SJCRH30 (cell line): ENCODE data around the gene SIRT7. TPM values are rescaled to one million over a fixed set of nuclear protein-coding genes. Genes with fewer than 3 reads are reported as not detected.

Experiments
- DNase-seq, 2 experiments: peaks; one replicate each; pipeline ENCODE4 v3.0.0-alpha.2; 2015 to 2020
- H3K27ac ChIP-seq: fragments of 250-450 bp; sonication (Bioruptor Pico); 2 replicates; pipeline ENCODE4 v1.5.1; 2020; ENCODE audit warnings: mild to moderate bottlenecking, moderate library complexity
- H3K27me3 ChIP-seq: fragments of 250-450 bp; sonication (Bioruptor Pico); 2 replicates; pipeline ENCODE4 v1.5.1; 2020; ENCODE audit warnings: mild to moderate bottlenecking, moderate library complexity
- H3K36me3 ChIP-seq: fragments of 250-450 bp; sonication (Bioruptor Pico); 2 replicates; pipeline ENCODE4 v1.5.1; 2020; ENCODE audit warnings: mild to moderate bottlenecking, moderate library complexity
- H3K4me1 ChIP-seq: fragments of 250-450 bp; sonication (Bioruptor Pico); 2 replicates; pipeline ENCODE4 v1.5.1; 2020; ENCODE audit warnings: mild to moderate bottlenecking, moderate library complexity
- H3K4me3 ChIP-seq: fragments of 250-450 bp; sonication (Bioruptor Pico); 2 replicates; pipeline ENCODE4 v1.5.1; 2020; ENCODE audit warnings: mild to moderate bottlenecking, moderate library complexity
- H3K9me3 ChIP-seq: fragments of 250-450 bp; sonication (Bioruptor Pico); replicated peaks from 2 replicates; pipeline ENCODE4 v1.5.1; 2020; ENCODE audit warnings: mild to moderate bottlenecking, moderate library complexity
- total RNA-seq: library from RNA; depleted of rRNA; stranded (reverse); fragments of >200 nt; shearing (Covaris generic); gene quantifications from 2 replicates; pipeline ENCODE4 v1.2.3, GENCODE V29; 2014

SIRT7 gene
- total RNA-seq, 1 experiment from 2014 or later: 23.5 TPM

GRCh38 chr17:81910840-81911276, 7.1 kb downstream of the SIRT7 start:
- Histone ChIP-seq H3K27me3 (no peaks in the 10 kb centered on the region), H3K4me1 (peaks cover 5% of the 10 kb centered on the region; the same call in 1 of the 2 replicates), H3K27ac (no peak overlapping the region), H3K4me3 (peak overlapping the region; percentile 87), H3K9me3 (no peaks in the 10 kb centered on the region), H3K36me3 (peaks cover 4% of the 10 kb centered on the region; the same call in 1 of the 2 replicates)
- peak in 1 of 2 experiments; percentile 45 for DNase-seq

DNA sequence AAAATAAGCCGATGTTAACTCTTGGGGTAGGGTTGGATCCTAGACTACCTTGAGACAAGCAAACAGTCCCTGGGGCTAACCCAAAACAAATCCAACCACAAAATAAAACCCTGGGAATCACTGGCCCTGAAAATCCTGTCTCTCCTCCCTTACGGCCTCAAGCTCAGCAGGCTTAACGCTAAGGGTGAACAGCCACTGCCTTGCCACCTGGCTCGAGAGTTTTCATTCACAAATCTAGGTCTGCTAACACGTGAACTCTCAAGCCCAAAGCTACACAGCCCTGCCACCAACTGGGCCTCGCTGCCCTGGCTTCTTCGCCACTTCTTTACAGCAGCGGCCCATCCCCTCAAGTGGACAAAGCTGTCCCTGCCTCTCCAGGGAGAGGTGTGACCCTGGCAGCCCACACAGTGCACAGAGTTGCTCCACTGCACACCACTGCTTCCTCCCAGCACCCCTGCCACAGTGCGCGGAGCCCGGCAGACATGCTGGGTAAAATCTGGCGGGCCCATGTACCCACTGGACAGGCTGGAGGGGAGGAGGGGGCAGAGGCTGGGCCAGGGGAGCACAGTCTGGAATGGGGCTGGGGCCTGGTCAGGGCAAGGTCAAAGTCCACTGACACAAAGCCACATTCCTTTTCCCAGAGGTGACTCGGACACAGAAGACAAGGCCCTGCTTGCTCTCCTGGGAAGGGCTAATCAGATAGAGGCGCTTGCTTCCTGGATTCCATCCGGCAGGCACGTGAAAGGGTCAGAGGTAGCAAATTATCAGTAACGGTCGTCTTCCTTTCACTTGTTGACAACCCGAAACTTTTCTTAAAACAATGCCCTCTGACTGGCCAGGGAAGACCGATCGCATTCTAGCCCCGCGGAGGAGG, 7.8 kb downstream of the SIRT7 start:
- Histone ChIP-seq H3K36me3 (peaks cover 4% of the 10 kb centered on the region; the same call in 1 of the 2 replicates), H3K27me3 (no peaks in the 10 kb centered on the region), H3K4me3 (peak overlapping the region; percentile 87), H3K27ac (no peak overlapping the region), H3K9me3 (no peaks in the 10 kb centered on the region), H3K4me1 (peaks cover 5% of the 10 kb centered on the region; the same call in 1 of the 2 replicates)
- peak in 1 of 2 experiments; percentile 50 for DNase-seq

GRCh38 chr17:81909231-81909630, 8.7 kb downstream of the SIRT7 start:
- H3K36me3 ChIP-seq: peaks cover 4% of the 10 kb centered on the region; the same call in 1 of the 2 replicates
- no peak overlapping the region for H3K27ac ChIP-seq
- H3K27me3 ChIP-seq: no peaks in the 10 kb centered on the region
- H3K9me3 ChIP-seq: no peaks in the 10 kb centered on the region
- H3K4me3 ChIP-seq: no peak overlapping the region
- H3K4me1 ChIP-seq: peaks cover 5% of the 10 kb centered on the region; the same call in 1 of the 2 replicates
- DNase-seq: no peak

DNA sequence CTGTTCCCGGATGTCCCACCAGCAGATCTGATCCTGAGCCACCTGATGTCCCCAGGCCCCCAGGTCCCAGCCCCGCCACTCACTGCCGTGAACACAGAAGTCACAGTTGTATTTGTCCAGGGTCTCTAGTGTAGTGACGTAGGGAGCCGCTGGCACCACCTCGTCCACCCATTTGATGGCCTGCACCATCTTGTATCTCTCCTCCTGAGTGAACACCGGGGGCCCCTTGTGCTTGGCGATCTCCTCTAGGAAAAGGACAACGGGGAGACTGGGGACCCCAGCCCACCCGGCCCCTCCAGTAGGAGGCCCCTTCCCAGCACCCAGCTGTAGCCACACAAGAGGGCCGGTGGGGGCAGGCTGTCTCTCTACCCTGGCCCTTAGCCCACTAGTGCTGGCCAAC, 9.2 kb downstream of the SIRT7 start:
- Histone ChIP-seq H3K36me3 (peaks cover 4% of the 10 kb centered on the region; the same call in 1 of the 2 replicates), H3K9me3 (no peaks in the 10 kb centered on the region), H3K27ac (no peak overlapping the region), H3K4me3 (no peak overlapping the region), H3K27me3 (no peaks in the 10 kb centered on the region), H3K4me1 (peaks cover 5% of the 10 kb centered on the region; the same call in 1 of the 2 replicates)
- no peak for DNase-seq

DNA sequence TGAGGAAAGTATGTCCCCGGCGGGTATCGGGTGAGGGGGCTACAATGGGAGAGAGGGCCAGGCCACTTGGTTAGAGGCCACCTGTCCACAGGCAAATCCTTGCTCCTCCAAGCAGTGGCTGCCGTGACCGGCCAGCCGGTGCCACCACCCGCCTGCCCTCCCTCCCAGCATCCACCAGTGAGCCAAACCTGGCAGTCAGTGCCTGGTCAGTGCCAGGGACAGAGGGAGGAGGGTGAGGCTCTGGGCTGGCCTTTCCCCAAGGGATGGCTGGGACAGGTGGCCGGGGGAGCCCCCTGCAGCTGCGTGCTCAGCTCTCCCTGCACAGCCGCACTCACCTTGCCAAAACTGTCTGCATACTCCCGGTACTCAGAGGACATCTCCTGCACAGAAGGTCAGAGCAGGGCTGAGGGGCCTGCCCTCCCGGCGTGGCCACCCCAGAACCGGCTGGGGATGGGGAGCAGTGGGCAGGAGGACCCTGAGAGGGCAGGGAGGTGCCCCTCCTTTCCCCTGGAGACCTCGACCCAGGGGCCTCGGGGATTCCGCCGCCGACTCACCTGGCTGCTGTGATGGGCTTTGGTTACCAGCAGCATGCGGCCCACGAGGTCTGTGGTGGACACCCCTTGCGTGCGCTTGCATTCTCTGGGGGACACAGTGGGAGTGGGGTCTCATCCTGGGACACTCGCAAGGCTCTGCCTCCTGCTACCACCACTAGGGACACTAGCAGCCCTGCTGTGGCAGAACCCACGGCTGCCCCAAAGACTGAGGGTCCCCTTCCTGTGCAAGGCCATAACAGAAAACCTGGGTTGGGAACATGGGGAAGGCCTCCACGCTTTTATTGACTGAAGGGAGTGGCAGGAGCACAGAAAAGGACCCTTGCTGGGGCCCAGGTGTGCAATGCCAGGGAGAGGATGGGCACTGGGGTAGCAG, 10.5 kb downstream of the SIRT7 start:
- peaks cover 4% of the 10 kb centered on the region; the same call in 1 of the 2 replicates for H3K36me3 ChIP-seq
- no peak for DNase-seq
- H3K27ac ChIP-seq: no peak overlapping the region
- no peaks in the 10 kb centered on the region for H3K9me3 ChIP-seq
- H3K4me1 ChIP-seq: peaks cover 5% of the 10 kb centered on the region; the same call in 1 of the 2 replicates
- H3K27me3 ChIP-seq: no peaks in the 10 kb centered on the region
- no peak overlapping the region for H3K4me3 ChIP-seq

- H3K36me3 ChIP-seq: peaks cover 1% of the 10 kb centered on the region; the same call in 1 of the 2 replicates
Observed at GRCh38 chr17:81906476-81907218, 11.3 kb downstream of the SIRT7 start.

GRCh38 chr17:81905993-81906392, 12.0 kb downstream of the SIRT7 start:
- Histone ChIP-seq H3K9me3 (no peaks in the 10 kb centered on the region), H3K36me3 (no peaks in the 10 kb centered on the region), H3K27ac (no peak overlapping the region), H3K4me3 (no peak overlapping the region), H3K27me3 (no peaks in the 10 kb centered on the region), H3K4me1 (peaks cover 5% of the 10 kb centered on the region; the same call in 1 of the 2 replicates)
- DNase-seq: no peak

More at GRCh38 chr17:81906476-81907218, 11.3 kb downstream of the SIRT7 start:
- Histone ChIP-seq H3K27ac (no peak overlapping the region), H3K9me3 (no peaks in the 10 kb centered on the region), H3K4me1 (peaks cover 5% of the 10 kb centered on the region; the same call in 1 of the 2 replicates), H3K4me3 (no peak overlapping the region), H3K27me3 (no peaks in the 10 kb centered on the region)
- DNase-seq: no peak

DNA sequence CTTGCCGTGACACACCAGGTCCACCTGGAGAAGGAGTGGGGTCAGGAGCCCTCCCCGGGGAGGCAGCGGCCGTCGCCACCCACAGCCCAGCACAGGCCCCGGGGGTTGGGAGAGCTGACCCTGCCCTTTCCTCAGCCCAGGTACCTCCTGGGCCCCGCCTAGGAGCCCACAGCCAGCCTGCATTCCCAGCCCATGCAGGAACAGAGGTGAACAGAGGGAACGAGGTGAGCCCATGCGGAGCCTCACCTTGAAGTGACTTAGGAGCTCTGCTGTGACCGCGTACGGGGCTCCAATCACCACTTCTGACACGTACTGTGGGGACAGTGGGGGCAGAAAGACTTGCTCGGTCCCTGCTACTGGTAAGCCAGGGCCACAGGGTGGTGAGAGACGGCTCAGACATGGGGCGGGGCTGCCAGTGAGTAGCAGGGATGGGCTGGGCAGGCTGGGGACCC, 12.5 kb downstream of the SIRT7 start:
- no peak overlapping the region for H3K4me3 ChIP-seq
- H3K27me3 ChIP-seq: no peaks in the 10 kb centered on the region
- H3K36me3 ChIP-seq: peaks cover under 1% of the 10 kb centered on the region; the same call in 1 of the 2 replicates
- H3K9me3 ChIP-seq: no peaks in the 10 kb centered on the region
- H3K4me1 ChIP-seq: peaks cover 5% of the 10 kb centered on the region; the same call in 1 of the 2 replicates
- DNase-seq: no peak
- no peak overlapping the region for H3K27ac ChIP-seq

DNA sequence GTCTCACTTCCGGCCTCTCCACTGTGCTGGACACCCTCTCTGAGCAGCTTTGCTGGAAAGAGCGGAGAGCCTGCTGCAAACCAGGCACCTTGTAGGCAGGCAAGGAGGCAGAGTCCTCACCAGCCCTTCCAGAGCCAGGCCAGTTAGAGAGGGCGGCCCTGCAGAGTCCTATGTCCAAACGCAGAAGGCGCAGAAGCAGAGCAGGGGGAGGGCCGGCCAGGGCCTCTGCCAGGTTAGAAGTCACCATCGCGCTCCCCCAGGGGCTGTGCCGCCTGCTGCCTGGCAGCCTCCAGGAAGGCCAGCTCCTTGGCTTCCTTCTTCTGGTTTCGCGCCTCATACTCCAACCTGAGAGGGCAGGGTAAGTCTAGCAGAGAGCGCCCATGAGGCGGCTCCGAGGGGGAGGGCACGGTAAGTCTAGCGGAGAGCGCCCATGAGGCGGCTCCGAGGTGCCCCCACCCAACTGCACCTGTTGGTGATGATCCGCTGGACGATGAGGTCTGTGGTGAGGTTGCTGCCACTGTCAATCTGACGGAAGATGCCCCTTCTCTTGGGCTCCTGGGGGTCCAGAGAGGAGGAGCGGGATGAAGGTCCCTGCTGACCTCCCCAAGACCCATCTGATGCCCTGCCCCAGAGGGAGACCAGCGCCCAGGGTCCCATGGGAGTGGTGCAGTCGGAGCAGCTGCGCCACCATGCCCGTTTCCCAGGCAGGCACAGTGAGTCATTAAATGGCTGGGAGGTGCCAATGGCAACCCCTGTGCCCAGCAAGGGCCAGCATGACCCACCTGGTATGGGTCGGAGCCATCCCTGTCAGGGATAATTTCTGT, 13.2 kb downstream of the SIRT7 start:
- H3K36me3 ChIP-seq: peaks cover 6% of the 10 kb centered on the region
- peaks cover under 1% of the 10 kb centered on the region; the same call in 1 of the 2 replicates for H3K4me1 ChIP-seq
- no peak for DNase-seq
- H3K27me3 ChIP-seq: no peaks in the 10 kb centered on the region
- no peak overlapping the region for H3K4me3 ChIP-seq
- no peak overlapping the region for H3K27ac ChIP-seq
- H3K9me3 ChIP-seq: no peaks in the 10 kb centered on the region

- Histone ChIP-seq H3K27me3 (no peaks in the 10 kb centered on the region), H3K36me3 (peaks cover 7% of the 10 kb centered on the region), H3K9me3 (no peaks in the 10 kb centered on the region), H3K4me1 (no peaks in the 10 kb centered on the region), H3K27ac (no peak overlapping the region), H3K4me3 (no peak overlapping the region)
- no peak for DNase-seq
Observed at GRCh38 chr17:81903896-81904599, 13.9 kb downstream of the SIRT7 start.

GRCh38 chr17:81903415-81903831, 14.6 kb downstream of the SIRT7 start:
- Histone ChIP-seq H3K27ac (no peak overlapping the region), H3K4me3 (no peak overlapping the region), H3K4me1 (no peaks in the 10 kb centered on the region), H3K36me3 (peaks cover 8% of the 10 kb centered on the region), H3K9me3 (no peaks in the 10 kb centered on the region), H3K27me3 (no peaks in the 10 kb centered on the region)
- no peak for DNase-seq

DNA sequence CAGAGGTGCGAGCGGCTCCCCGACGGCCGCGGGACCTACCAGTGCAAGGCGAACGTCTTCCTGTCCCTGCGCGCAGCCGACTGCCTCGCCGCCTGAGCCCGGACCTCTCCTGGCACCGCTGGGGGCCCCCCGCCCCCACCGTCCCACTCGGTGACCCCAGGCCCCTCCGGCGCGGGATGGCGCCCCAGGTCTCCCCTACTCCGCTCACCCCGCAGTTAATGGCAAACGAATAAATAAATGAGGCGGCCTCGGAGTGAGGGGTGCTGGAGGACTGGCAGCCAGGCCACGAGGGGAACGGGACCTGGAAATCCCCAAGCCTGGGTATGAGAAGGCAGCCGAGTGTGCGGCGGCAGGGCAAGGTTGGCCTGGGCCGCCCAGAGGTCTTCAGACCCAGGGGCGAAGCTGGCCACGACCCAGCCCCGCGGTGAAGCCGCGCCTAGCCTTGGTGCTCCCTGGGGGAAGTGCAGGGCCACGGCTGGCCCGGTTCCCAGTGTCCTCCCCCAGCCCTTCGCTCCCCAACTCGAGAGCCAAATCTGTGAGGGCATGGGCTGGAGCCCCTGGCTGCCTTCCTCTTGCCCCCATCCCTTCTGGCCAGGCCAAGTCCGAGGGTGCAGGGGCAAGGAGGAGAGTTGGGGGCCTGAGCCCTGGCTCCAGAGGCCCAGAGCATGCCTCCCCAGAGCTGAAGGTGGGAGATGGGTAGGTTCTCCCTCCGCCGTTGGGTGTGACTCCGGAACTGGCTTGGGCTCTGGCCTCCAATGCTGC, 15.1 kb downstream of the SIRT7 start:
- H3K4me1 ChIP-seq: peaks cover 1% of the 10 kb centered on the region; the same call in 1 of the 2 replicates
- peaks cover 14% of the 10 kb centered on the region for H3K36me3 ChIP-seq
- H3K27ac ChIP-seq: no peak overlapping the region
- H3K4me3 ChIP-seq: no peak overlapping the region
- no peaks in the 10 kb centered on the region for H3K9me3 ChIP-seq
- no peaks in the 10 kb centered on the region for H3K27me3 ChIP-seq
- DNase-seq: no peak
